ENCODE data around the gene MAP3K6.

MAP3K6 gene

DNA sequence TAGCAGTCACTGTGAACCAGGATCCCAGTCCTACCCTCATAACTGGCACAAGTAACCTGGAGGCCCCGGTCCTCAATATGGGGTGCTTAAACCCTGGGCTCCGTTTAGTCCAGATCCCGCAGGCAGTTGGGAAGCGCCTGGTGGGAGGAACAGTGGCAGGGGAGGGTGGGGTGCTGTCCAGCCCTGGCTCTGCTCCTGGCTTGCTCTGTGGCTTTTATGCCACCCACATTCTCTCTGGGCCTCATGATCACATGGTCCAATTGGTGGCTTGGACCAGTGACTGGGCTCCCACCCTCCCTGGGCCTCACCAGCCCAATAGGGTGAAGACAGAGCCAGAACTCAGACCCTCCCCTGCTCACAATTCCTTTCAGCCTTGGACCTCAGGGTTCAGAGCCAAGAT lies 13.5 kb upstream of the MAP3K6 start:
- no peaks in the 10 kb centered on the region for H3F3A ChIP-seq (ENCODE audit: insufficient read depth, low read length)

DNA sequence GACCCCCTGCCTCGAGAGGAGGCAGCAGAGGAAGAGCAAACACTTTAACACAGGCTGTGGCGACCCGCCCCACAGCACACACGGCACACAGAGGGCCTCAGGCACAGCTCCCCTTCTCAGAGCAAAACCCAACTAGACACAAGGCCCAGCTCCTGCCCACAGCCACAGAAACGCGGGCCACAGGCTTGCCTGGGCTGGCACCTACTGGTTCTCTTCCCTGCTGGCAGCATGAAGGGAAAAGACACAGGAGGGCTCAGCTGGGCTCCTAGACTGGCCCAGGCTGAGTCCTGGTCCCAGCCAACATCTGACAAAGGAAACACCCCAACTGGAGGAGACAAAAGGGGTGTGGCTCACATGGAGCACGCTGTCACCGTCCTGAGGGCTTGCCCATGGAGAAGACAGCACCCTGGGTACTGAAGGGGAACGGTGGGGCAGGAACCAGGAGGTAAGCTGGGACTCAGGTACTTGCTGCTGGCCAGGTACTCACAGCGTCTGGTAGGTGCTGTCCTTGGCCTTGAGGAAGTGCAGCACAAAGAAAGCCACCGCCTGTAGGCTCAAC lies 12.9 kb upstream of the MAP3K6 start:
- H2AFZ ChIP-seq (ENCODE audit: low read length), result no peak overlapping the region
- no peak overlapping the region for H3K9ac ChIP-seq (ENCODE audit: low read length)
- no peaks in the 10 kb centered on the region for H4K20me1 ChIP-seq (ENCODE audit: insufficient read depth, low read length)
- H3K79me2 ChIP-seq (ENCODE audit: low read length), result no peaks in the 10 kb centered on the region
- DNase-seq, result no peak
- 0 out of 2 replicates have a peak, but pooled peaks cover 9% of the 10 kb centered on the region for H3K27me3 ChIP-seq (replicated peaks; ENCODE audit: insufficient read depth, low read length)
- H3K4me1 ChIP-seq (ENCODE audit: low read length), result no peaks in the 10 kb centered on the region
- H3K9me2 ChIP-seq (replicated peaks; ENCODE audit: insufficient read depth, low read length), result no peaks in the 10 kb centered on the region
- H3K4me2 ChIP-seq (ENCODE audit: low read depth, low read length), result no peak overlapping the region
- no peaks in the 10 kb centered on the region for H3K9me3 ChIP-seq (replicated peaks; ENCODE audit: insufficient read depth, low read length)
- no peaks in the 10 kb centered on the region for H3F3A ChIP-seq (ENCODE audit: insufficient read depth, low read length)
- H3K36me3 ChIP-seq (replicated peaks; ENCODE audit: insufficient read depth, low read length), result no peaks in the 10 kb centered on the region
- no peak overlapping the region for H3K4me3 ChIP-seq (ENCODE audit: low read length)
- TF ChIP-seq EZH2 (optimal IDR thresholded peaks at IDR 0.05; ENCODE audit: low read depth, low read length) (no peak), EZH2phosphoT487 (IDR thresholded peaks at IDR 0.05; ENCODE audit: low read length) (no peak)
- TF ChIP-seq, protein P1, sequence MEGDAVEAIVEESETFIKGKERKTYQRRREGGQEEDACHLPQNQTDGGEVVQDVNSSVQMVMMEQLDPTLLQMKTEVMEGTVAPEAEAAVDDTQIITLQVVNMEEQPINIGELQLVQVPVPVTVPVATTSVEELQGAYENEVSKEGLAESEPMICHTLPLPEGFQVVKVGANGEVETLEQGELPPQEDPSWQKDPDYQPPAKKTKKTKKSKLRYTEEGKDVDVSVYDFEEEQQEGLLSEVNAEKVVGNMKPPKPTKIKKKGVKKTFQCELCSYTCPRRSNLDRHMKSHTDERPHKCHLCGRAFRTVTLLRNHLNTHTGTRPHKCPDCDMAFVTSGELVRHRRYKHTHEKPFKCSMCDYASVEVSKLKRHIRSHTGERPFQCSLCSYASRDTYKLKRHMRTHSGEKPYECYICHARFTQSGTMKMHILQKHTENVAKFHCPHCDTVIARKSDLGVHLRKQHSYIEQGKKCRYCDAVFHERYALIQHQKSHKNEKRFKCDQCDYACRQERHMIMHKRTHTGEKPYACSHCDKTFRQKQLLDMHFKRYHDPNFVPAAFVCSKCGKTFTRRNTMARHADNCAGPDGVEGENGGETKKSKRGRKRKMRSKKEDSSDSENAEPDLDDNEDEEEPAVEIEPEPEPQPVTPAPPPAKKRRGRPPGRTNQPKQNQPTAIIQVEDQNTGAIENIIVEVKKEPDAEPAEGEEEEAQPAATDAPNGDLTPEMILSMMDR (IDR thresholded peaks at IDR 0.05; ENCODE audit: low read length), result no peak
- no peak overlapping the region for H3K27ac ChIP-seq (ENCODE audit: low read length)

More for the DNA sequence above, 13.5 kb upstream of the MAP3K6 start:
- Histone ChIP-seq H3K9ac (ENCODE audit: low read length) (no peak overlapping the region), H3K9me3 (replicated peaks; ENCODE audit: insufficient read depth, low read length) (no peaks in the 10 kb centered on the region), H3K27me3 (replicated peaks; ENCODE audit: insufficient read depth, low read length) (0 out of 2 replicates have a peak, but pooled peaks cover 9% of the 10 kb centered on the region), H3K9me2 (replicated peaks; ENCODE audit: insufficient read depth, low read length) (no peaks in the 10 kb centered on the region), H3K4me3 (ENCODE audit: low read length) (no peak overlapping the region), H3K4me1 (ENCODE audit: low read length) (no peaks in the 10 kb centered on the region), H3K36me3 (replicated peaks; ENCODE audit: insufficient read depth, low read length) (no peaks in the 10 kb centered on the region), H2AFZ (ENCODE audit: low read length) (no peak overlapping the region), H4K20me1 (ENCODE audit: insufficient read depth, low read length) (no peaks in the 10 kb centered on the region), H3K79me2 (ENCODE audit: low read length) (no peaks in the 10 kb centered on the region), H3K4me2 (ENCODE audit: low read depth, low read length) (no peak overlapping the region), H3K27ac (ENCODE audit: low read length) (no peak overlapping the region)
- no peak for DNase-seq
- TF ChIP-seq, protein P1 (IDR thresholded peaks at IDR 0.05; ENCODE audit: low read length), result no peak
- TF ChIP-seq EZH2 (optimal IDR thresholded peaks at IDR 0.05; ENCODE audit: low read depth, low read length) (no peak), EZH2phosphoT487 (IDR thresholded peaks at IDR 0.05; ENCODE audit: low read length) (no peak)

DNA sequence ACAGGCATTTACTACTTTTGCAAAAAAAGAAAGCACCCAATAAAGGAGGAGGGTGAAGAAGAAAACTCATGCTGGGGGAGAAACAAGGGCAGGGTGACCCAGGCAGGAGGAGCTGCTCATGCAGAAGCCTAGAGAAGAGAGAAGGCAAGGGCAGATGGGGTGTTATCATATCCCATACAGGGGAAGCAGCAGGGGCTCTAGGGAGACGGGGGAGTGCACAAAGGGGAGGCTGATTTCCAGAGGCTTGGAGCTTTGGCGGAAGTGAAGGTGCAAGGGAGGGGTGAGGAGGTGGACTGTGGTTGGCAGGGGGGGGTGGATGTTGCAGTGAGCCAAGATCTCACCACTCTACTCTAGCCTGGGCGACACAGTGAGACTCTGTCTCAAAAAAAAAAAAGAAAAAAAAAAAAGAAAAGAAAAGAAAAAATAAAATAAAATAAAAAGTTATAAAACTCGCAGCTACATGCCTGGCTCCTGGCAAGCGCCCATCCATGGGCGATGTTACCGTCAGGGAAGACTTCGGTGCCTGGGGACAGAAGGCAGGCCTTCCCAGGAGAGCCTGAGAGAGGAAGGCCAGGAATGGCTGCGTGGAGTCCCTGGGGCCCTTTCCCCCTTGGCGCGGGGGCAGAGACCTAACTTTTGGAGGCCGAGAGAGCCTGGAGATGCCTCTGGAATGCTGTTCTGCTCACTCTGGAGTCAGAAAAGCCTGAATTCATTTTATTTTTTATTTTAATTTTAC lies 11.2 kb upstream of the MAP3K6 start:
- H3K27me3 ChIP-seq (replicated peaks; ENCODE audit: insufficient read depth, low read length), result 0 out of 2 replicates have a peak, but pooled peaks cover 9% of the 10 kb centered on the region
- DNase-seq, result no peak
- H3K4me2 ChIP-seq (ENCODE audit: low read depth, low read length), result no peak overlapping the region
- H3K4me3 ChIP-seq (ENCODE audit: low read length), result no peak overlapping the region
- H3K4me1 ChIP-seq (ENCODE audit: low read length), result no peaks in the 10 kb centered on the region
- TF ChIP-seq EZH2phosphoT487 (IDR thresholded peaks at IDR 0.05; ENCODE audit: low read length) (no peak), EZH2 (optimal IDR thresholded peaks at IDR 0.05; ENCODE audit: low read depth, low read length) (no peak)
- TF ChIP-seq, protein P1 (IDR thresholded peaks at IDR 0.05; ENCODE audit: low read length), result no peak
- no peak overlapping the region for H3K27ac ChIP-seq (ENCODE audit: low read length)
- no peaks in the 10 kb centered on the region for H3K9me2 ChIP-seq (replicated peaks; ENCODE audit: insufficient read depth, low read length)
- no peak overlapping the region for H3K9ac ChIP-seq (ENCODE audit: low read length)
- H2AFZ ChIP-seq (ENCODE audit: low read length), result no peak overlapping the region
- H4K20me1 ChIP-seq (ENCODE audit: insufficient read depth, low read length), result no peaks in the 10 kb centered on the region
- H3K36me3 ChIP-seq (replicated peaks; ENCODE audit: insufficient read depth, low read length), result no peaks in the 10 kb centered on the region
- no peaks in the 10 kb centered on the region for H3F3A ChIP-seq (ENCODE audit: insufficient read depth, low read length)
- H3K79me2 ChIP-seq (ENCODE audit: low read length), result no peaks in the 10 kb centered on the region
- H3K9me3 ChIP-seq (replicated peaks; ENCODE audit: insufficient read depth, low read length), result no peaks in the 10 kb centered on the region

All from MM.1S (cell line).